Hepatocyte (in vitro differentiated cells): Measurements from ENCODE around the gene C6orf15. TPM values are rescaled to one million over a fixed set of nuclear protein-coding genes. Genes with fewer than 3 reads are reported as not detected.

Experiments
- DNase-seq: peaks from one replicate; pipeline ENCODE4 v3.0.0-alpha.2; 2016; ENCODE audit warnings: low spot score
- H2AFZ ChIP-seq: fragments of 200-600 bp; sonication (generic); 2 replicates; pipeline ENCODE4 v1.6.0; 2016; ENCODE audit warnings: antibody characterized with exemption, mild to moderate bottlenecking
- H3K27ac ChIP-seq: fragments of 200-600 bp; sonication (generic); 2 replicates; pipeline ENCODE4 v1.5.1; 2016; ENCODE audit warnings: mild to moderate bottlenecking
- H3K27me3 ChIP-seq: fragments of 200-600 bp; sonication (generic); 2 replicates; pipeline ENCODE4 v1.6.1; 2016
- H3K36me3 ChIP-seq: fragments of 200-600 bp; sonication (generic); replicated peaks from 2 replicates; pipeline ENCODE4 v1.5.1; 2016; ENCODE audit warnings: low read depth; ENCODE audit not compliant: insufficient read depth
- H3K4me1 ChIP-seq: fragments of 200-600 bp; sonication (generic); 2 replicates; pipeline ENCODE4 v1.5.1; 2016; ENCODE audit warnings: mild to moderate bottlenecking, moderate library complexity; ENCODE audit not compliant: insufficient read depth
- H3K4me2 ChIP-seq: fragments of 200-600 bp; sonication (generic); 2 replicates; pipeline ENCODE4 v1.6.0; 2016
- H3K4me3 ChIP-seq: fragments of 200-600 bp; sonication (generic); 2 replicates; pipeline ENCODE4 v1.5.1; 2016; ENCODE audit warnings: mild to moderate bottlenecking
- H3K79me2 ChIP-seq: fragments of 200-600 bp; sonication (generic); 2 replicates; pipeline ENCODE4 v1.6.0; 2017; ENCODE audit warnings: mild to moderate bottlenecking
- H3K9me2 ChIP-seq: fragments of 200-600 bp; sonication (generic); replicated peaks from 2 replicates; pipeline ENCODE4 v1.6.0; 2017; ENCODE audit warnings: mild to moderate bottlenecking; ENCODE audit not compliant: insufficient read depth
- H3K9me3 ChIP-seq: fragments of 200-600 bp; sonication (generic); 2 replicates; pipeline ENCODE4 v1.5.1; 2016; ENCODE audit warnings: low read depth, mild to moderate bottlenecking
- H4K20me1 ChIP-seq: fragments of 200-600 bp; sonication (generic); 2 replicates; pipeline ENCODE4 v1.6.0; 2016; ENCODE audit warnings: mild to moderate bottlenecking; ENCODE audit not compliant: insufficient read depth, poor library complexity, severe bottlenecking
- EZH2 ChIP-seq: fragments of 200-600 bp; sonication (generic); IDR thresholded peaks from 2 replicates; pipeline ENCODE4 v1.6.1; 2016; ENCODE audit warnings: antibody characterized with exemption, mild to moderate bottlenecking, borderline replicate concordance
- EZH2phosphoT487 ChIP-seq: fragments of 200-600 bp; sonication (generic); IDR thresholded peaks from one replicate; pipeline ENCODE4 v1.6.1; 2018; ENCODE audit warnings: antibody characterized with exemption, mild to moderate bottlenecking, low read depth, moderate library complexity; ENCODE audit not compliant: unreplicated experiment, severe bottlenecking
- WGBS: methylation state at CpG from one replicate; pipeline ENCODE4 v1.1.6; 2016; ENCODE audit warnings: low lambda C conversion rate; ENCODE audit errors: missing lambda C conversion rate; 5-methylcytosine and 5-hydroxymethylcytosine counted together
- polyA plus RNA-seq: library from polyadenylated mRNA; unstranded; fragments of >200 nt; fragmentation: Nextera tagmentation; extraction: Ambion mirVana; gene quantifications from 2 replicates; pipeline ENCODE4 v1.2.1, GENCODE V29; 2016
- total RNA-seq: library from RNA; depleted of rRNA; stranded (reverse); fragments of >200 nt; gene quantifications from 2 replicates; pipeline ENCODE4 v1.2.3, GENCODE V29; 2014
- TF ChIP-seq, protein P1 (sequence below): fragments of 200-600 bp; sonication (generic); IDR thresholded peaks from 2 replicates; pipeline ENCODE4 v1.5.1; 2016; ENCODE audit warnings: antibody characterized with exemption, mild to moderate bottlenecking; ENCODE audit not compliant: poor library complexity

C6orf15 gene
- total RNA-seq (not detected in 2 replicates), polyA plus RNA-seq (not detected in 2 replicates)

GRCh38 chr6:31112478-31112877 lies at the start of gene C6orf15:
C6orf15 (minus strand) TSS chr6:31112575; CDS start chr6:31112555, 20 bp downstream.
- 91% methylated on average over 5 of the region's 5 CpGs for WGBS
- no peak for TF ChIP-seq EZH2phosphoT487
- no peaks in the 10 kb centered on the region for H3K79me2 ChIP-seq
- peak; percentile 2 for DNase-seq
- no peaks in the 10 kb centered on the region for H4K20me1 ChIP-seq
- H2AFZ ChIP-seq = no peak within 1 kb of the TSS
- no peak within 1 kb of the TSS for H3K4me3 ChIP-seq
- H3K27ac ChIP-seq = no peak within 1 kb of the TSS
- H3K4me2 ChIP-seq = no peak within 1 kb of the TSS
- no peaks in the 10 kb centered on the region for H3K36me3 ChIP-seq
- no peaks in the 10 kb centered on the region for H3K27me3 ChIP-seq
- no peaks in the 10 kb centered on the region for H3K9me2 ChIP-seq
- H3K9me3 ChIP-seq = no peaks in the 10 kb centered on the region
- peaks cover 18% of the 10 kb centered on the region for H3K4me1 ChIP-seq

GRCh38 chr6:31161216-31162126 lies 49.1 kb upstream of the C6orf15 start:
- 95% methylated on average over 19 of the region's 19 CpGs for WGBS
- no peak for DNase-seq
- Histone ChIP-seq H3K4me2 (no peak overlapping the region), H3K79me2 (no peaks in the 10 kb centered on the region), H2AFZ (no peak overlapping the region), H3K36me3 (no peaks in the 10 kb centered on the region), H3K4me1 (peaks cover 5% of the 10 kb centered on the region), H3K27me3 (no peaks in the 10 kb centered on the region), H3K9me3 (no peaks in the 10 kb centered on the region), H3K27ac (no peak overlapping the region), H3K9me2 (no peaks in the 10 kb centered on the region), H3K4me3 (no peak overlapping the region), H4K20me1 (no peaks in the 10 kb centered on the region)
- TF ChIP-seq, protein P1, sequence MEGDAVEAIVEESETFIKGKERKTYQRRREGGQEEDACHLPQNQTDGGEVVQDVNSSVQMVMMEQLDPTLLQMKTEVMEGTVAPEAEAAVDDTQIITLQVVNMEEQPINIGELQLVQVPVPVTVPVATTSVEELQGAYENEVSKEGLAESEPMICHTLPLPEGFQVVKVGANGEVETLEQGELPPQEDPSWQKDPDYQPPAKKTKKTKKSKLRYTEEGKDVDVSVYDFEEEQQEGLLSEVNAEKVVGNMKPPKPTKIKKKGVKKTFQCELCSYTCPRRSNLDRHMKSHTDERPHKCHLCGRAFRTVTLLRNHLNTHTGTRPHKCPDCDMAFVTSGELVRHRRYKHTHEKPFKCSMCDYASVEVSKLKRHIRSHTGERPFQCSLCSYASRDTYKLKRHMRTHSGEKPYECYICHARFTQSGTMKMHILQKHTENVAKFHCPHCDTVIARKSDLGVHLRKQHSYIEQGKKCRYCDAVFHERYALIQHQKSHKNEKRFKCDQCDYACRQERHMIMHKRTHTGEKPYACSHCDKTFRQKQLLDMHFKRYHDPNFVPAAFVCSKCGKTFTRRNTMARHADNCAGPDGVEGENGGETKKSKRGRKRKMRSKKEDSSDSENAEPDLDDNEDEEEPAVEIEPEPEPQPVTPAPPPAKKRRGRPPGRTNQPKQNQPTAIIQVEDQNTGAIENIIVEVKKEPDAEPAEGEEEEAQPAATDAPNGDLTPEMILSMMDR = no peak
- no peak for TF ChIP-seq EZH2phosphoT487
- no peak for TF ChIP-seq EZH2

GRCh38 chr6:31158863-31159855 lies 46.8 kb upstream of the C6orf15 start:
- H3K9me2 ChIP-seq = no peaks in the 10 kb centered on the region
- H3K9me3 ChIP-seq = no peaks in the 10 kb centered on the region
- H3K27ac ChIP-seq = no peak overlapping the region
- peak overlapping the region; percentile 38 for H3K4me3 ChIP-seq
- H3K79me2 ChIP-seq = no peaks in the 10 kb centered on the region
- no peak for DNase-seq
- H3K27me3 ChIP-seq = no peaks in the 10 kb centered on the region
- H3K4me2 ChIP-seq = peak overlapping the region; percentile 83
- H3K36me3 ChIP-seq = no peaks in the 10 kb centered on the region
- no peaks in the 10 kb centered on the region for H4K20me1 ChIP-seq
- H3K4me1 ChIP-seq = peaks cover 5% of the 10 kb centered on the region
- no peak for TF ChIP-seq EZH2phosphoT487
- TF ChIP-seq, protein P1 = no peak
- peak overlapping the region; percentile 65 for H2AFZ ChIP-seq
- 14% methylated on average over 32 of the region's 35 CpGs for WGBS
